OCI-LY3 (cell line): Measurements from ENCODE around the gene TRAF6.

Experiments
- EZH2phosphoT487 ChIP-seq: fragments of 200-600 bp; shearing (Covaris generic); IDR thresholded peaks from 2 replicates; pipeline ENCODE4 v1.6.1; 2018; ENCODE audit warnings: antibody characterized with exemption, mixed run types, low read depth
- TF ChIP-seq, protein P1 (sequence below): fragments of 200-600, 300-600 bp; sonication (generic); IDR thresholded peaks from 2 replicates; pipeline ENCODE4 v1.5.1; 2014; ENCODE audit warnings: antibody characterized with exemption, low read length, low read depth

GRCh38 chr11:36449561-36450096 is 60.4 kb downstream of the TRAF6 start:
- TF ChIP-seq, protein P1, sequence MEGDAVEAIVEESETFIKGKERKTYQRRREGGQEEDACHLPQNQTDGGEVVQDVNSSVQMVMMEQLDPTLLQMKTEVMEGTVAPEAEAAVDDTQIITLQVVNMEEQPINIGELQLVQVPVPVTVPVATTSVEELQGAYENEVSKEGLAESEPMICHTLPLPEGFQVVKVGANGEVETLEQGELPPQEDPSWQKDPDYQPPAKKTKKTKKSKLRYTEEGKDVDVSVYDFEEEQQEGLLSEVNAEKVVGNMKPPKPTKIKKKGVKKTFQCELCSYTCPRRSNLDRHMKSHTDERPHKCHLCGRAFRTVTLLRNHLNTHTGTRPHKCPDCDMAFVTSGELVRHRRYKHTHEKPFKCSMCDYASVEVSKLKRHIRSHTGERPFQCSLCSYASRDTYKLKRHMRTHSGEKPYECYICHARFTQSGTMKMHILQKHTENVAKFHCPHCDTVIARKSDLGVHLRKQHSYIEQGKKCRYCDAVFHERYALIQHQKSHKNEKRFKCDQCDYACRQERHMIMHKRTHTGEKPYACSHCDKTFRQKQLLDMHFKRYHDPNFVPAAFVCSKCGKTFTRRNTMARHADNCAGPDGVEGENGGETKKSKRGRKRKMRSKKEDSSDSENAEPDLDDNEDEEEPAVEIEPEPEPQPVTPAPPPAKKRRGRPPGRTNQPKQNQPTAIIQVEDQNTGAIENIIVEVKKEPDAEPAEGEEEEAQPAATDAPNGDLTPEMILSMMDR: no peak
- TF ChIP-seq EZH2phosphoT487: no peak
